A549 (cell line): ENCODE results near the gene DST.

Experiments used
- BHLHE40 ChIP-seq: IDR thresholded peaks from 2 replicates; pipeline ENCODE4 v1.6.1; 2012; ENCODE audit warnings: low read depth, low read length, inconsistent platforms
- CEBPB ChIP-seq, 2 experiments: fragments of >200 bp in 1 of 2; sonication (Bioruptor Twin) in 1 of 2; formaldehyde crosslinking in 1 of 2; IDR thresholded peaks; 2 replicates each; pipeline ENCODE4 v1.6.1; 2012 to 2016
- CHD2 ChIP-seq: fragments of 150-350 bp; IDR thresholded peaks from 2 replicates; pipeline ENCODE4 v1.6.1; 2014; ENCODE audit warnings: low read length; ENCODE audit not compliant: partially characterized antibody
- EHMT2 ChIP-seq: fragments of 200-600 bp; sonication (generic); IDR thresholded peaks from 2 replicates; pipeline ENCODE4 v1.6.1; 2016; ENCODE audit warnings: antibody characterized with exemption, low read depth, mild to moderate bottlenecking, moderate library complexity
- EP300 ChIP-seq, 2 experiments: fragments of >200 bp; sonication (Bioruptor Twin); formaldehyde crosslinking; IDR thresholded peaks; 2 replicates in 1 of 2; 3 replicates in 1 of 2; pipeline ENCODE4 v1.6.1; 2016 to 2017
- MAFK ChIP-seq: fragments of 450-650 bp; IDR thresholded peaks from 2 replicates; pipeline ENCODE4 v1.6.1; 2014; ENCODE audit not compliant: partially characterized antibody
- NPAS2 ChIP-seq: fragments of 250-450 bp; sonication (Bioruptor Pico); IDR thresholded peaks from 2 replicates; pipeline ENCODE4 v1.8.0; 2022; ENCODE audit warnings: mild to moderate bottlenecking, moderate library complexity, borderline replicate concordance
- NR3C1 ChIP-seq: fragments of >200 bp; sonication (Bioruptor Twin); formaldehyde crosslinking; IDR thresholded peaks from 3 replicates; pipeline ENCODE4 v1.6.1; 2017
- POLR2A ChIP-seq: IDR thresholded peaks from 2 replicates; pipeline ENCODE4 v1.6.1; 2012; ENCODE audit warnings: mild to moderate bottlenecking, low read length
- RAD21 ChIP-seq, 2 experiments: fragments of >200 bp in 1 of 2; sonication (Bioruptor Twin) in 1 of 2; formaldehyde crosslinking in 1 of 2; IDR thresholded peaks in 1 of 2; conservative IDR thresholded peaks in 1 of 2; 2 replicates in 1 of 2; 3 replicates in 1 of 2; pipeline ENCODE4 v1.6.1; 2012 to 2018; ENCODE audit warnings: inconsistent platforms in 1 of 2
- SMC3 ChIP-seq: fragments of >200 bp; sonication (Bioruptor Twin); formaldehyde crosslinking; IDR thresholded peaks from 3 replicates; pipeline ENCODE4 v1.6.1; 2018; ENCODE audit warnings: inconsistent platforms
- ZSCAN20 ChIP-seq: fragments of 250-450 bp; sonication (Bioruptor Pico); IDR thresholded peaks from 2 replicates; pipeline ENCODE4 v1.8.0; 2022; ENCODE audit warnings: mild to moderate bottlenecking, moderate library complexity
- TF ChIP-seq, protein P1 (sequence below): fragments of 450-650 bp; IDR thresholded peaks from 2 replicates; pipeline ENCODE4 v1.6.1; 2014; ENCODE audit warnings: antibody characterized with exemption
- TF ChIP-seq, protein P2 (sequence below): fragments of >200 bp; sonication (Bioruptor Twin); formaldehyde crosslinking; IDR thresholded peaks from 3 replicates; pipeline ENCODE4 v1.5.1; 2016

- TF ChIP-seq NPAS2 (CRISPR knock-in tag) = no peak
- TF ChIP-seq, protein P1, sequence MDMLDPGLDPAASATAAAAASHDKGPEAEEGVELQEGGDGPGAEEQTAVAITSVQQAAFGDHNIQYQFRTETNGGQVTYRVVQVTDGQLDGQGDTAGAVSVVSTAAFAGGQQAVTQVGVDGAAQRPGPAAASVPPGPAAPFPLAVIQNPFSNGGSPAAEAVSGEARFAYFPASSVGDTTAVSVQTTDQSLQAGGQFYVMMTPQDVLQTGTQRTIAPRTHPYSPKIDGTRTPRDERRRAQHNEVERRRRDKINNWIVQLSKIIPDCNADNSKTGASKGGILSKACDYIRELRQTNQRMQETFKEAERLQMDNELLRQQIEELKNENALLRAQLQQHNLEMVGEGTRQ = no peak
- TF ChIP-seq, protein P2, sequence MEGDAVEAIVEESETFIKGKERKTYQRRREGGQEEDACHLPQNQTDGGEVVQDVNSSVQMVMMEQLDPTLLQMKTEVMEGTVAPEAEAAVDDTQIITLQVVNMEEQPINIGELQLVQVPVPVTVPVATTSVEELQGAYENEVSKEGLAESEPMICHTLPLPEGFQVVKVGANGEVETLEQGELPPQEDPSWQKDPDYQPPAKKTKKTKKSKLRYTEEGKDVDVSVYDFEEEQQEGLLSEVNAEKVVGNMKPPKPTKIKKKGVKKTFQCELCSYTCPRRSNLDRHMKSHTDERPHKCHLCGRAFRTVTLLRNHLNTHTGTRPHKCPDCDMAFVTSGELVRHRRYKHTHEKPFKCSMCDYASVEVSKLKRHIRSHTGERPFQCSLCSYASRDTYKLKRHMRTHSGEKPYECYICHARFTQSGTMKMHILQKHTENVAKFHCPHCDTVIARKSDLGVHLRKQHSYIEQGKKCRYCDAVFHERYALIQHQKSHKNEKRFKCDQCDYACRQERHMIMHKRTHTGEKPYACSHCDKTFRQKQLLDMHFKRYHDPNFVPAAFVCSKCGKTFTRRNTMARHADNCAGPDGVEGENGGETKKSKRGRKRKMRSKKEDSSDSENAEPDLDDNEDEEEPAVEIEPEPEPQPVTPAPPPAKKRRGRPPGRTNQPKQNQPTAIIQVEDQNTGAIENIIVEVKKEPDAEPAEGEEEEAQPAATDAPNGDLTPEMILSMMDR = no peak
- no peak for TF ChIP-seq SMC3
- no peak for TF ChIP-seq MAFK
- TF ChIP-seq EHMT2 = no peak
- no peak for TF ChIP-seq POLR2A
- TF ChIP-seq ZSCAN20 (CRISPR knock-in tag) = no peak
- TF ChIP-seq CEBPB (IDR thresholded peaks at IDR 0.05) = no peak
- no peak for TF ChIP-seq RAD21 (conservative IDR thresholded peaks at IDR 0.05 in 1 of 2, IDR thresholded peaks at IDR 0.05 in 1 of 2)
- TF ChIP-seq BHLHE40 = no peak
- TF ChIP-seq EP300 (IDR thresholded peaks at IDR 0.05) = no peak
- no peak for TF ChIP-seq CHD2
- TF ChIP-seq NR3C1 = no peak
These were observed 107.8 kb downstream of the DST start for GRCh38 chr6:56534680-56535419.
